Limb (tissue), 2 donors: Measurements from ENCODE around the gene DNM3.
A peak's percentile ranks its signal among the peaks of the same experiment; 100 is the strongest.

ENCODE experiments used
- DNase-seq, 2 donors: peaks; one replicate each; pipeline ENCODE4 v3.0.0-alpha.2; 2016; ENCODE audit errors: extremely low spot score in 2 of 2

The DNM3 gene

DNA sequence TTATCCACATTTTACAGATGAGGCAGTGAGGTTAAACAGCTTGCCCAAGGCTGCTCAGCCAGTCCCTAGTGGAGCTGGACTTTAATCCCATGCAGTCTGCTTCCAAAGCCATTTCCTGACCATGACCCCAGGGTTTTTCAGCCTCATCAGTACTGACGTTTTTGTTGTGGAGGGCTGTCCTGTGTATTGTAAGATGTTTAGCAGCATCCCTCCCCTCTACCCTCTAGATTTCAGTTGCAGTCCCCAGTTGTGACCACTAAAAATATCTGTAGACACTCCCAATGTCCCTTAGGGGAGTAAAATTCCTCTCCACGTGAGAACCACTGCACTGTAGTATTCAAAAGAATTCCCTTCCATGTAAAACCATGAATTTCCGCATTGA, 549.0 kb downstream of the DNM3 start:
- DNase-seq, result no peak

- DNase-seq, result peak in 1 of 2 donors; percentile 63
Observed at GRCh38 chr1:172390683-172391551, 549.6 kb downstream of the DNM3 start.

GRCh38 chr1:172391976-172392375, 550.7 kb downstream of the DNM3 start:
- peak in 1 of 2 donors; percentile 59 for DNase-seq

DNA sequence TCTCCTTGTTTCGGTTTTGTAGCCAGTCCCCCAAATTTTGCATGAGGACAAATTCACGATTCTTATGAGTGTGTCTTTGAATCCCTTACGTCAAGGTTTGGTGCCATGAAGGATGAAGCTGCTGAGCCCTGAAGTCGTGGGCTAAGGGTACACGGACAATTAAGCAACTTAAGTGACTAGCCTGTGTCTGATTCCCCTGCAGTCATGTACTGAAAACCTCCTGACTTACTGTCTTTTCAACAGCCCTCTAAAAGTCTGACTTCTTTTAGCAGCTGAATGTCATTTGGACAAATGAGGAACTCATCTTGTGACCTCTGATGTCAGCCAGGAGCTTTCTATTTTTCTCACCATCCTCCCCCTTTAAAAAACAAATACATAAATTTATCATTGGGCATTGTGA, 552.1 kb downstream of the DNM3 start:
- DNase-seq, result no peak

DNA sequence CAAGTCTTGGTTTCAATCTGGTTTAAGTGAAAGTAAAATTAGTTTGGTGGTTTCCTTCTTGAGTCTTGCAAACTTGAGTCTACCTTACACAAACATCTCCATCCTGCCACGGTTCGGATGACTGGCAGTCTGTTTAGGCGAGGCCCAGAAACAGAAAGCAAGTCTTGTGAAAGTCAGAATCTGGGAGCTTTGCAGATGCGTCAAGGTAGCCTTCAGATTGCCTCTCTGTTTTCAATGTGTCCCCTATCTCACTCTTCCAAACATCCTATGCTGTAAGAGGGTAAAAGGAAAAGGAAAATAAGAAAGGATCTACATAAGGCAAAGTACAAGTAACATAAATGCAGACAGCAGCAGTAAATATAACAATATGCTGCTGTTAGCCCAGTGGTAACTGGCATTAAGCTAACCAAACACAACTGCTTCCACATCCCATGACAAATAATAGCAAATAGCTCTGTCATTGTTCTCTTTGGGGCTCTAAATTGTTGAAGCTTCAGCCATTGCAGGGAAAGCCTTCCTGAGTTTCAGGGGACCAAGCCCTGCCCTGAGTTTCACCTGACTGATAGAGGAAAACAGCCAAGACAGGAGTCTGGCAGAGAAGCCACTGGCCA, 552.9 kb downstream of the DNM3 start:
- no peak for DNase-seq

DNA sequence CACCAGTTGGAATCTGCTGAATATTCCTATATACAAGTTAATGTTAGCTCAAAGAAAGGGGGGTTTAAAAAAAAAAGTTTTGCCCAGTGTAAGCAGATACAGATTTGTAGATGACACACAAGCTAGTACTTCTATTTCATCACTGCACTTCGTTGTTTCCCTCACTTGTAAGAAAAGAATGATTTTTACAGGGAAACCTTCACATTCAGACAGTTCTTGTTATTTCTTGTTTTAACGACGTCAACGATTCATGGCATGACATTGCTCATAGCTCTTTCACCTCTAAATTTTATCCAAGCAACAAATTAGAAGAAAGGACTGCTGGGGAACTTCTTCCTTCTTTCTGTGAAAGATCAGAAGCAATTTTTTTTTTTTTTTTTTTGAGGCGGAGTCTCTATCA, 553.5 kb downstream of the DNM3 start:
- DNase-seq, result no peak

DNA sequence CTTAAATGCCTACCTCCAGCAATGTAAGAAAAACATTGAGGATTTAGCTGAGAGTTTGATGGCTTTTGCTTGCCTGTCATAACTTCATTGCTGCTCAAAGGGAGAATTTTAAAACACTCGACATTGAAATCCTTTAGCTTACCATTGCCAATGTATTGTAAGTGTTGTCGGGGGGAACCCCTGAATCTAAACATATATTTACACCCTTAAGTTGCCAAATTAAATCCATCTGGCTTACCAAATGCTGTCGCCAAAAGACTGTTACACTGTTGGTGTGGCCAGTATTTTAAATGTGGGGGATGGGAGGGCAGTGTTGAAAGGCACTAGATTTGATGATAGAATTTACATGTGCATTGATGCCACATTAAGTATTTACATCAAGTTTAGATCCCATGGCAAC, 554.3 kb downstream of the DNM3 start:
- no peak for DNase-seq

- no peak for DNase-seq
Observed at GRCh38 chr1:172397221-172397620, 555.9 kb downstream of the DNM3 start.

- DNase-seq, result no peak
Observed at GRCh38 chr1:172397633-172398032, 556.3 kb downstream of the DNM3 start.

GRCh38 chr1:172398193-172398592, 556.9 kb downstream of the DNM3 start:
- peak in 1 of 2 donors; percentile 69 for DNase-seq

GRCh38 chr1:172398970-172399755, 557.9 kb downstream of the DNM3 start:
- peak; percentile 71 to 96 for DNase-seq

DNA sequence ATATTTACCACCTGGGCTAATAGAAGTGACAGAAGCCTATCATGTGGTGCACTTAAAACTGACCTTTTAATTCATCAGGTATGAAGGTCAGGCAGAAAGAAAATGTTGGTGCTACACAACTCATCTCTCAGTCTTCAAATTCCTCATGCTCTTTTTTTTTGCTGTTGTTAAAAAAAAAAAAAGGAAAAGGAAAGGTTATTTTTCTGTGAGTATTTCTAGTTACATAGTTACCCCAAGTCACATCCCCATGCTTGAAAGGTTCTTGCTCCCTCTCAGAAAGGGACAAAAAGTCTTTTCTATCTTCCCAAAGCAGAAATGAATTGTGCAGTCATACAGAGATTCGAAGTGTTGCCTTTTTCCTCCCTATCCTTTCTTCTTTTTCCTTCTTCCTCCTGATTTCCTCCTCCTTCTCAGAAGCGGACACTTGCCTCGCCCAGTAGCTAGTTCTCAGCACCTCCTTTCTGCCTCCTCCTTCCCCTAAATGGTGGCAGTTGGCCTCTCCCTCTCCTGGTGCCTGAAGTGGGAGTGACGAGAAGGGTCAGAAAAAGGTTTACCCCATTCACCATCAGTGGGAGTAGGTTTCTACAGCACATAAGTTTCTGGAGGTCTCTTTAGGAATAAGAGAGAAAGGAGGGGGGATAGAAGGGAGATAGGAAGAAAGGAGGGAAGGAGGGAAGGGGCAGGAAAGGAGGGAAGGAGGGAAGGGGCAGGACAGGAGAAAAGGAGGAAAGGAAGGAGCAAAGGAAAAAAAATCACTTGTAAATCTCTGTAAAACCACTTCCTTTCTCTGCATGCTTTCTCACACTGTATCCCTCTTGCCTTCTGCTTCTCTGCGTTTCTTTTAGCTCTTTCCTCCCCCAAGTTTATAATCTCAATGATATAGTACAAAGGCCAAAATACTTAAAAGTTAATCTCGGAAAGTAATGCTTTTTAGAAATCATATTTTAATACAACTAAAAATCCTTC, 558.7 kb downstream of the DNM3 start:
- DNase-seq, result no peak

- no peak for DNase-seq
Observed at GRCh38 chr1:172400722-172401105, 559.4 kb downstream of the DNM3 start.

DNA sequence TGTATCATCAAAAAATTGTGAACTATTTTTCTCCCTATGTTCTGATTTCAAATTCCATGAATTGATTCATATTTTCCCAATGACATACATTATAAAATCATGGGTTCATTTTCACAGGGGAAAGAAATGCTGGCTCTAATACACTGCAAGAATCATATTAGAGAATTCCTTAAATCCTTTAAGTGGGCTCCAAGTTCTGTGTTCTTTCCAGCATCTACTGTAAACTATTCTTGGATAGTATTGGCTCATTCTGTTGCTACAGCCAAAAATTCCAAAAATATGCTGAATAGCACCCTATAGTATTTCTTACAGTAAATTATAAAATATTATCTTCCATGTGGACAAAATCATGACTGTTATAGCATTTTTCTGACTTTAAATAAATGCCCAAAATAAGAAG, 560.2 kb downstream of the DNM3 start:
- peak in 1 of 2 donors; percentile 72 for DNase-seq

DNA sequence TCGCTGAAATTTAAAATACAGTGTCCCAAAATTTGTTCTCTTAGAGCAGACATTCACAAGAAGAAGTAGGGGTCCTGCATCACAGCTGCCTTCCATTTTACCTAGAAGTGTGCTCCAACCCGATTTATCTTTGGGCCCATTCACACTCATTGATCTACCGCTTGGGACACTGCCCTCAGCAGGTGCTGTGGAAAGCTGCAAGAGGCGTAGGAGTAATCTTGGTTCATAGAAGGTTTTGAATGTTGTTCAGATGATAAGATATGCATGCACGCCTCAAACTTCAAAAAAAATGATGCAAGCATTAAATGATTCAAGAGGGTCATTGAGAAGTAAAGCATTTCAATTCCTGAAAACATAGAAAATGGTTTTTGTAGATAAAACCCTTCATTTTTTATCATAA, 560.6 kb downstream of the DNM3 start:
- no peak for DNase-seq

DNA sequence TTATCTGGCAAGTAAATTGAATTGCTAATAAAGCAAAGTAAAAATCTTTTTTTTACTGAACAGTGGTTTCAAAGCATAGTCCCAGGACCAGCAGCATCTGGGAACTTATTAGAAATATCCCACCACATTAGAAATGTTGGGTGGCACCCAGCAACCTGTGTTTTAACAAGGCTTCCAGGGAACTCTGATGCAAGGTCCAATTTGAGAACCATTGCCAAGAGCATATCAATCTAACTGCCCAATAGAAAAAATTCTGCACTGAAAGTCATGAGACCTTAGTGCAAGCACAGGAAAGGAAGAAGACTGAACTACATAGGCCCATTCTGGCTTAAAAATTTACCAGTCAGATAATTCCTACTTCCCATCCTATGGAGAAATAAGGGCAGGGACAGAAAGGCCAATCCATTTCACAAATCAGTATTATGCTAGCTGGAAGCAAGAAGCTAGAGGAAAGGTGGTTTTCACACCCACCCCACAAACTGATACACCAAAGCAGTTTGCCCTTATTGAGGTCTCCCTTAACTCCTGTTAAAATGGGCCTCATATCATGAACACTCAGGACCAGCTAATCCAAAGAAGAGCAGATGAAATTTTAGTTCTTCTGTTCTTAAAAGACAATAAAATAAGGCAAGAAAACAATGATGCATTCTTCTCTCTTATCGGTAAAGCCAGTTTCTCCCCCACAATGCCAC, 561.7 kb downstream of the DNM3 start:
- DNase-seq, result no peak

GRCh38 chr1:172404121-172404520, 562.8 kb downstream of the DNM3 start:
- no peak for DNase-seq

DNA sequence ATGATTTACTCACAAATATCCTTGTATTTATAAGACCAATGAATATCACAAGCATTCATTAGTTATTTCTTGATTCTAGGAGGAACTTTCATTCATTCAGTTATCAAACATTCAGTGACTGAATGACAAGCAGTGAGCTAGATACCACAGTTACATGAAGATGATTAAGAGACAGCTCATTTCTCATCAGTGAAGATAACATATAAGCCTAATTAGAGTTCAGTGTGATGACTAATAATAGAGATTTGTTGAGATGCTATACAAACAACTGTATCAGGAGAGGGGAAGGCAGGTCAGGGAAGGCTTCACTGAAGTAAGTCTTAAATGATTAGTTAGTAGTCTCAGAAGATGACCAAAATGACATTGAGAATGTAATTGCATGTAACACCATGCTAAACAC, 564.6 kb downstream of the DNM3 start:
- no peak for DNase-seq

- no peak for DNase-seq
Observed at GRCh38 chr1:172406968-172407367, 565.7 kb downstream of the DNM3 start.

- DNase-seq, result no peak
Observed at GRCh38 chr1:172408958-172409357, 567.7 kb downstream of the DNM3 start.

- DNase-seq, result no peak
Observed at GRCh38 chr1:172410027-172410426, 568.7 kb downstream of the DNM3 start.
